EL (cell line): ENCODE measurements around the gene BCL2L13.
"Not testable (repeated sequence)": the region's sequence is repeated elsewhere in the genome, so short reads cannot be mapped to it uniquely, and the experiment has no call there.

Source experiments
- DNase-seq: peaks from one replicate; pipeline ENCODE4 v3.0.0-alpha.2; 2016

BCL2L13 gene

GRCh38 chr22:17637490-17638181, 921 bp upstream of the BCL2L13 start:
- no peak for DNase-seq

- DNase-seq: no peak
Observed at GRCh38 chr22:17638182-17638431, 450 bp upstream of the BCL2L13 start.

GRCh38 chr22:17639247-17639741, 737 bp downstream of the BCL2L13 start:
- peak; percentile 50 for DNase-seq

GRCh38 chr22:17641269-17641668, 2.7 kb downstream of the BCL2L13 start:
- no peak for DNase-seq

GRCh38 chr22:17642357-17642756, 3.8 kb downstream of the BCL2L13 start:
- DNase-seq: not testable (repeated sequence)

- no peak for DNase-seq
Observed at GRCh38 chr22:17647452-17647851, 8.9 kb downstream of the BCL2L13 start.

GRCh38 chr22:17647991-17648390, 9.4 kb downstream of the BCL2L13 start:
- no peak for DNase-seq

- no peak for DNase-seq
Observed at GRCh38 chr22:17648569-17648968, 10.0 kb downstream of the BCL2L13 start.

- no peak for DNase-seq
Observed at GRCh38 chr22:17655289-17655688, 16.7 kb downstream of the BCL2L13 start.

- DNase-seq: no peak
Observed at GRCh38 chr22:17656870-17657395, 18.4 kb downstream of the BCL2L13 start.

- DNase-seq: no peak
Observed at GRCh38 chr22:17664414-17665055, 26.0 kb downstream of the BCL2L13 start.

GRCh38 chr22:17665248-17665647, 26.7 kb downstream of the BCL2L13 start:
- DNase-seq: no peak

GRCh38 chr22:17665854-17666253, 27.3 kb downstream of the BCL2L13 start:
- DNase-seq: no peak

GRCh38 chr22:17671521-17672092, 33.0 kb downstream of the BCL2L13 start:
- DNase-seq: not testable (repeated sequence)

GRCh38 chr22:17672417-17672991, 33.9 kb downstream of the BCL2L13 start:
- DNase-seq: peak; percentile 4

- no peak for DNase-seq
Observed at GRCh38 chr22:17674152-17674551, 35.6 kb downstream of the BCL2L13 start.

GRCh38 chr22:17675584-17675983, 37.0 kb downstream of the BCL2L13 start:
- DNase-seq: no peak

GRCh38 chr22:17678817-17679385, 40.3 kb downstream of the BCL2L13 start:
- DNase-seq: no peak

- no peak for DNase-seq
Observed at GRCh38 chr22:17684245-17684644, 45.7 kb downstream of the BCL2L13 start.

- DNase-seq: no peak
Observed at GRCh38 chr22:17692841-17693240, 54.3 kb downstream of the BCL2L13 start.

- no peak for DNase-seq
Observed at GRCh38 chr22:17694193-17694592, 55.6 kb downstream of the BCL2L13 start.

GRCh38 chr22:17694752-17695151, 56.2 kb downstream of the BCL2L13 start:
- DNase-seq: no peak

GRCh38 chr22:17695986-17696385, 57.4 kb downstream of the BCL2L13 start:
- DNase-seq: peak; percentile 37
